Femur (tissue), 1 donor: ENCODE measurements around the gene TERT.

ENCODE experiments used
- DNase-seq: peaks from one replicate; pipeline ENCODE4 v3.0.0-alpha.2; 2017

TERT gene

DNA sequence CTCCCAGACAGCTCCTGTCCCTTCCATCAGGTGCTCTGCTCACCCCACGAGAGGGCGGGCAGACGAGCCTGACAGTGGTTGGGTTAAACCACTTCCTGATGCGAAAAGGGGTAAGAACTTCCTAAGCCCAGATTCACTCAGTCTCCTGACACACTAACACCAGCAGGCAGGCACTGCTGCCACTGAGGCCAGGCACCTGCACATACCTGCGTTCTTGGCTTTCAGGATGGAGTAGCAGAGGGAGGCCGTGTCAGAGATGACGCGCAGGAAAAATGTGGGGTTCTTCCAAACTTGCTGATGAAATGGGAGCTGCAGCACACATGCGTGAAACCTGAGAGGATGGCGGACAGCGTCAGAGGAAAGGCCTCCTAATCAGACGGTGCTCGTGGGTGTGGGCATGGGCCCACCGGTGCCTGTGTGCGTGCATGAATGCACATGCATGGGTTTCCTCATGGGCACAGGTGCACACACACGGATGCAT is 39.7 kb downstream of the TERT start:
- no peak for DNase-seq

- no peak for DNase-seq
Measured at GRCh38 chr5:1254196-1254595, 40.7 kb downstream of the TERT start.

DNA sequence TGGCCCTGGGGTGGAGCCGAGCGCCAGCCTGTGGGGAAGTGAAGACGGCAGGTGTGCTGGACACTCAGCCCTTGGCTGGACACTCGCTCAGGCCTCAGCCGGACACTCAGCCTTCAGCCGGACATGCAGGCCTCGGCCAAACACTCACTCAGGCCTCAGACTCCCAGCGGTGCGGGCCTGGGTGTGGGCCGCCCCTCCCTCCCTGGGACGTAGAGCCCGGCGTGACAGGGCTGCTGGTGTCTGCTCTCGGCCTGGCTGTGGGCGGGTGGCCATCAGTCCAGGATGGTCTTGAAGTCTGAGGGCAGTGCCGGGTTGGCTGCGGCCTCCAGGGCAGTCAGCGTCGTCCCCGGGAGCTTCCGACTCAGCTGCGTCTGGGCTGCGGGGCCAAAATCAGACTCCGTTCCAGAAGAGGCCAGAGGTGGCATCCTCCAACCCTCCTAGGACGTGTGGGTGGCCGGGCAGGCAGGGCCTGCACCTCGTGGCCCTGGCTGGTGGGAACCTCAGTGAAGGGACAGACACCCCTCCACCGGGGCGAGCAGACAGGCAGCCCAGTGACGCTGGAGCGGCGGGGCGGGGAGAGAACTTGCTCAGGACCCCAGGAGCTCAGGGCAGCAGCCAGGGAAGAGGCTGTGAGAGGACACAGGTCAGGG is 41.3 kb downstream of the TERT start:
- DNase-seq, result no peak

GRCh38 chr5:1252681-1253080 is 42.2 kb downstream of the TERT start:
- no peak for DNase-seq

GRCh38 chr5:1251678-1252580 is 42.9 kb downstream of the TERT start:
- no peak for DNase-seq

DNA sequence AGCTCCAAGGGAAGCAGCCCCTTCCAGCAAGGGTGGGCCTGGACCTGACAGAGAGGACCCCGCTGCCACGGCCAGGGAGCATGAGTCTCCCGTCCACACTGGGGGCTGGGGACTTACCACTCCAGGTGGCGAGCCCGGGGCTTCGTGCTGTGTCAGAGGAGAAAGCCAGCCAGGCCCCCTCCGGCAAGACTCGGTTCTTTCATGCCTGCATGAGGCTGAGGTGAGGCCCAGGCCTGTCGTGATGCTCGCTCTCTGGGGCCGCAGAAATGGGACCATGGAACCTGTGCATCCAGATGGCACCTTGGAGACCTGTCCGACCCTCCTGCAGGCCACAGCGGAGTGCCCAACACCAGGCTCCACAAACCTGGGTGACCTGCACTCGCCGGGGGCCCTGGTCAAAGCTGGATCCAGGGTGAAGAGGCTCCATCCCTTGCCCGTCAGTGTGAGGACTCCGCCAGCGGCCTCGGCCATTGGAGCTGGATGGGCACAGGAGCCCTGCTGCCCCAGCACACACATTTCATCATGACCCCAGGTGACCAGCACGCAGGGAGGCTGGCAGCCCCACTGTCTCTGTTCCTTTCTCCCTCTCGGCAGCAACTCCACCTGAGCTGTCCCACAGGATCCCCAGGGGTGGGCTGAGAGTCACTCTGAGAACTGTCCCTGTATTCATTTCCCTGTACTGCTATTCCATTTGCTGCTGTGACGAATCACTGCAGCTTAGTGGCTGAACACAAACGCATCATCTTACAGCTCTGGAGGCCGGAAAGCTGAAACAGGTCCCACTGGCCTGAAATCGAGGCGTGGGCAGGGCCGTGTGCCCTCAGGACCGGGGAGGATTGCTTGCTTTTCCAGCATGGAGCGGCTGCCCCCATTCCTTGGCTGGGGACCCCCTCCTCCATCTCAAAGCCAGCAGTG is 45.2 kb downstream of the TERT start:
- no peak for DNase-seq

GRCh38 chr5:1247811-1248210 is 47.1 kb downstream of the TERT start:
- DNase-seq, result no peak

DNA sequence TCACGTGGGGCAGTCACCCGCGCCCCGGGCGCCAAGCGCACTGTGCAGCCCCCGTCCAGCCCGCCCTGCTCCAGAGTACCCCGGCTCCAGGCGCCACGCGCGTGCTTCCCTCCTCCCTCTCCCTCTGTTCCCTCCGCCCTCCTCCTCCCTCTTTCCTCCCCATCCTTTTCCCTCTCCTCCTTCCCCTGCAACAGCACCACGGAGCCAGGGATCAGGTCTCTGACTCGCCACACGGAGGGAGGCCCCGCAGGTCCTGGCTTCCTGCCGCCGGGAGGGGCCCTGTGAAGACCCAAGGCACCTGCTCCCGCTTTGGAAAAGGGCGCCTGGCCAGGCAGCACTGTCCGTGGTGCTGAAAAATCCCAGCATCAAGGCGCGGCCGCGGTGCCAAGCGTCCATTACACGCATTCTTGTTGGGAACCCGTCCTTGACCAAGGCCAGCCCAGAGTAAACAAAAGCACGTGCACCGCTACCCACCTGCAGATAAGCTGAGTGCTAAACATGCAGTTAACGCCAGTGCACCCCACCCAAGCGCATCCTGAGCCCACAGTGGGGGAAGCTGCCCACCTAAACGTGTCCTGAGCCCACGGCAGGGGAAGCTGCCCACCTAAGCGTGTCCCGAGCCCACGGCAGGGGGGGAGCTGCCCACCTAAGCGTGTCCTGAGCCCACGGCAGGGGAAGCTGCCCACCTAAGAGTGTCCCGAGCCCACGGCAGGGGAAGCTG is 48.0 kb downstream of the TERT start:
- peak; percentile 74 for DNase-seq

DNA sequence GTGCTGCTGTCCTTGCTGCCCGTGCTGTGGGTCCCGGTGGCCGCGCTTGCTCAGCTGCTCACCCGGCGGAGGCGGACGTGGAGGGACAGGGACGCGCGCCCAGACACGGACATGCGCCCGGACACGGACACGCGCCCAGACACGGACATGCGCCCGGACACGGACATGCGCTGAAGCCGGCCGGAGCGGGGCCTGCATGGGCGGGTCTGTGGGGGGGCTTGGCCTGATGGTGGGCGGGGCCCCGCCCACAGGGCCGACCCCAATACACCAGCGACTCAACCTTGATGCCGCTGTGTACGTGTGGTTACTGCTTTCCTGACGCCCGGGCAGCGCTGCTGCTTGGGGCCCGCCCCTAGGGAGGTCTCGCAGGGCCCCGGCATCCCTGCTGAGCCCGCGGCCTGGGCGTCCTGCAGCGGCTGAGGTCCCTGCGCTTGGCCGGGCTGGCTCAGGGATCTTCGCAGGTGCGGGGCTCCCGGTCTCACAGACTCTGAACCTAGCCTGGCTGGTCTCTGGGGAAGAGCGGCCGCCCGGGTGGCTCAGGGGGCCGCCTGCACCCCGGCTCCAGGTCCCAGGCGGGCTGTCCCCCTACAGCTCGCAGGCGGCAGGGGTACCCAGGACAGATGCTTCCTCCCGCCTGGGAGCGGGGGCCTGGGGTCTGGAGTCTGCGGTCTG is 48.8 kb downstream of the TERT start:
- no peak for DNase-seq

DNA sequence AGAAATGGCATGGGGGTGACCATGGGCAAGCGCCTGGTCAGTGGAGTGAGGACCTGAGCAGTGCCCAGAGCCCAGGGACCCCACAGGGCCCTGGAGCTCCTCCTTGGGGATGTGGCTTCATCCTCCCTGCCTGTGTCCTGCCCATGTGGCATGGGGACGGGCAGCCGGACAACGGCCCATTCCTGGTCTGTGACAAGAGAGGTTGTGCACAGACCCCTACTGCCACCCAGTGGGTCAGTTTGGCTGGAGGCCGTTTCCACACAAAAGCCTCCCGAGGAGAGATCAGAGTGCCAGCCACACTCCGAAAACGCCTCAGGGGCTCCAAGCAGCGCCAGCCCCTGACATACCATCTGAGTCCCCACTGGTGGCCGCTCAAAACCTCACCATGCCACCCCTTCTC is 49.9 kb downstream of the TERT start:
- no peak for DNase-seq

DNA sequence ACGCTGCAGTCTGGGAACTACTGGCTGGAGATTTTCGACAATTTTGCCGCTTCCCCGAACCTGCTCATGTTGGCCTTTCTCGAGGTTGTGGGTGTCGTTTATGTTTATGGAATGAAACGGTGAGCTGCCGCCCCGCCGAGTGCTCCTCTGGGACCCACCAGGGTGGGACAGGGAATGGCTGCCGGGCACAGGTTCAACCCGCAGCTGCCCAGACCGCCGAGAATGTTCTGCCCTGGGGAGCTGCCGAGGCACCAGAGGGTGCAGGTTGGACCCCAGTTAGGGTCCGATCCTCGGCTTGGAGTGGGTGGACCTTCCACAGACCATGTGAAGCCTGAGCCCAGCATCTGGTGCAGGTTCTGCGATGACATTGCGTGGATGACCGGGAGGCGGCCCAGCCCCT is 50.6 kb downstream of the TERT start:
- DNase-seq, result no peak

- no peak for DNase-seq
Measured at GRCh38 chr5:1243487-1244130, 51.3 kb downstream of the TERT start.

DNA sequence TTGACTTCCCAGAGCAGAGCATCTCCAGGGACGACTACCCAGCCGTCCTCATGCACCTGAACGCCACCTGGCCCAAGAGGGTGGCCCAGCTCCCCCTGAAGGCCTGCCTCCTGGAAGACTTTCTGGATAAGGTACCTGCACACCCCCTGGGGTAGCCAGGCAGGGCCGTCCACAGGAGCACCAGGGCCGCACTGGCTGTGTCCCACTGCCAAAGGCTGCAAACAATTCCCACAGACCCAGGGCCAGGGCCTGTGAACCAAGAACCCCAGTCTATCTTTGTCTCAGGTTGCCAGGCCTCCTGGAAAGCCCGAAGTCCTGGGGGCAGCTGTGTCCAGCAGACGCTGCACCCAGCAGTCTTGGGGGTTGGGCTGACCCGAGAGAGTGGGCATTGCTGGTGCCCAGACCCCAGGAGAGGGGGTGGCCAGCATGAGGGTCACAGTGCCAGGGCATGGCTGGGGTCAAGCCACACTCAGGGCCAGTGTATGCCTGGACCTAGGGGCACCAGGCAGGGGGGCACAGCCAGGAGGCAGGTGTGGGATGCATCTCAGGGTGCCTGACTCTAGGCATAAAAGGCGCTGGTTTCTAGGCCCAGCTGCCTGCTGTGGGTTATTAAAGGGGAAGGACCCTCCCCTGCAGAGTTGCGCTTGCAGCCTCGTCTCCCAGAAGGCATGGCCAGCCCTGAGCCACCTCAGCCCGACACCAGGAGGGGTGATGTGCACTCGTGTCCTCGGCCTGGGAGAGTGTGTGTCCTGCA is 52.0 kb downstream of the TERT start:
- no peak for DNase-seq

- DNase-seq, result no peak
Measured at GRCh38 chr5:1241509-1242080, 53.3 kb downstream of the TERT start.

- no peak for DNase-seq
Measured at GRCh38 chr5:1240496-1241260, 54.2 kb downstream of the TERT start.

DNA sequence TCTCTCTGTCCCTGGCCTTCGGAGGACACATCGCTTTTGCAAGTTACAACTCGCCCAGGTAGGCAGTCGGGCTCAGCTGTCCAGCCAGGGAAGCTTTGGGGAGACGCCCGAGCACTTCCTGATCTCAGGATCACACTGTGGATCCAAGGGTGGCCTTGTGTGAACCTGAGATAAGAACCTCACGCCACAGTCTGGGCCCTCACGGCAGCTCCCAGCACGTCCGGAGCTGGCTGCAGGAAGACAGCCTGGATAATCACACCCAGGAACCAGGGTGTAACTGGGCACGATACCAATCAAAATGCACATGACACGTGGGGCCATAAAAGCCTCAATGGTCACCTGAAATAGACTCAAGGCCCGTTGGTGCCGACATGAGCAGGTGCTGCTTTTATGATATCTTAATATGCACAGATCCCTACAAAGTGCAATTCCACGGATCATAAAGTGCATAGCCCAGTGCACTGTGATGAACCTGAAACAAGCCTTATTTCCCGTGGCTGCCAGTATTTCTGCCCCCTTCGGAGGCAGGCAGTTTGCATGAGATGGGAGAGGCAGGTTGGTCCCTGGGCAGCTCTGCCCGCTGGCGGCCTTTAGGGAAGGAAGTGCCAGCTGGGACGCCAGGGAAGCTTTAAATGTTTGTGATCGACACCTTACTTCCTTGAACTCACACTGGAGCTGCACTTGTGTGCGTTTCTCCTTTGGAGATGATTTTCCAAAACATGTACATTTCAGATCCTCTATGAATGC is 55.2 kb downstream of the TERT start:
- no peak for DNase-seq

- no peak for DNase-seq
Measured at GRCh38 chr5:1235838-1236237, 59.0 kb downstream of the TERT start.

DNA sequence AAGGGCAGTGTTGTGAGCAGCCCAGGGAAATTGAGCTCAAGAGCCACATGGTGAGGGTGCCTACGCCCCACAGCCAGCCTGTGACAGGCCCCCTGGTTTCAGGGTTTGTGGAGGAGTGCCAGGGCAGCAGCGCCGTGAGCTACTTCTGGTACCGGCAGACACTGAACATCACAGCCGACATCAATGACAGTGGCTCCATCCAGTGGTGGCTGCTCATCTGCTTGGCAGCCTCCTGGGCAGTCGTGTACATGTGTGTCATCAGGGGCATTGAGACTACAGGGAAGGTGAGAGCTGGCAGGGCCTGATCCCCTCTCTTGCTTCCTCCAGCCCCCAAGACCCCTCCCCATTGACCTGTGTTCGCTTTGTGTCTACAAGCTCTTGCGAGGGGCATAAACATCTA is 59.5 kb downstream of the TERT start:
- DNase-seq, result no peak

- no peak for DNase-seq
Measured at GRCh38 chr5:1232780-1233179, 62.1 kb downstream of the TERT start.
